Naive thymus-derived CD4-positive, alpha-beta T cell (primary cell): ENCODE results near the gene CHRM1. TPM values are rescaled to one million over a fixed set of nuclear protein-coding genes. Genes with fewer than 3 reads are reported as not detected.
"Not testable (repeated sequence)": the region's sequence is repeated elsewhere in the genome, so short reads cannot be mapped to it uniquely, and the experiment has no call there.

Experiments
- ATAC-seq: fragments of 150-1000 bp; cut with Tn5 transposase; 2 replicates; pipeline ENCODE4 v1.10.0; 2021; ENCODE audit warnings: mild to moderate bottlenecking, moderate library complexity
- CTCF ChIA-PET: fragments of 350-600 bp; sonication (Branson Sonifier 250); formaldehyde crosslinking; loops from one replicate; lab custom pipeline; 2021; ENCODE audit warnings: antibody characterized with exemption; lab: Charles Lee
- POLR2A ChIA-PET: fragments of 350-600 bp; sonication (Branson Sonifier 250); formaldehyde crosslinking; loops from one replicate; lab custom pipeline; 2021; ENCODE audit warnings: antibody characterized with exemption, inconsistent platforms; lab: Charles Lee
- DNase-seq, 9 donors: peaks; one replicate each; pipeline versions ENCODE4 v3.0.0 to v3.0.0-alpha.2; 2020 to 2022; ENCODE audit warnings: mixed read lengths in 1 of 9
- H3K27ac ChIP-seq: one replicate; pipeline ENCODE4 v1.7.0; 2013; ENCODE audit warnings: mild to moderate bottlenecking, low read depth, low read length, moderate library complexity
- H3K27me3 ChIP-seq, 2 donors: one replicate each; pipeline ENCODE4 v1.7.0; 2013; ENCODE audit warnings: low read length in 2 of 2, mild to moderate bottlenecking in 2 of 2, moderate library complexity in 2 of 2; ENCODE audit not compliant: control insufficient read depth in 2 of 2, insufficient read depth in 2 of 2
- H3K36me3 ChIP-seq, 3 experiments: 1 replicate in 2 of 3; 2 replicates in 1 of 3; pipeline ENCODE4 v1.7.0; 2013; ENCODE audit warnings: low read length in 3 of 3, mild to moderate bottlenecking in 3 of 3, moderate library complexity in 1 of 3; ENCODE audit not compliant: insufficient read depth in 3 of 3, control insufficient read depth in 2 of 3
- H3K4me1 ChIP-seq, 2 donors: one replicate each; pipeline ENCODE4 v1.7.0; 2013; ENCODE audit warnings: low read length in 2 of 2, mild to moderate bottlenecking in 2 of 2, moderate library complexity in 1 of 2; ENCODE audit not compliant: control insufficient read depth in 2 of 2, insufficient read depth in 2 of 2
- H3K4me3 ChIP-seq: 2 replicates; pipeline ENCODE4 v1.7.0; 2013; ENCODE audit warnings: mild to moderate bottlenecking, low read length
- H3K9me3 ChIP-seq, 3 experiments: 1 replicate in 2 of 3; 2 replicates in 1 of 3; pipeline ENCODE4 v1.7.0; 2013; ENCODE audit warnings: low read length in 3 of 3; ENCODE audit not compliant: control insufficient read depth in 2 of 3
- H3K27ac Mint-ChIP-seq, 9 donors: one replicate each; pipeline ENCODE4 v1.8.0; 2020 to 2022; ENCODE audit warnings: mixed read lengths in 9 of 9, mild to moderate bottlenecking in 8 of 9, moderate library complexity in 5 of 9, inconsistent platforms in 2 of 9
- H3K27me3 Mint-ChIP-seq, 5 donors: one replicate each; pipeline ENCODE4 v1.8.0; 2021 to 2022; ENCODE audit warnings: mixed read lengths in 5 of 5, mild to moderate bottlenecking in 1 of 5
- H3K36me3 Mint-ChIP-seq, 5 donors: one replicate each; pipeline ENCODE4 v1.8.0; 2020 to 2022; ENCODE audit warnings: mixed read lengths in 5 of 5, mild to moderate bottlenecking in 3 of 5, inconsistent platforms in 1 of 5
- H3K4me1 Mint-ChIP-seq, 7 donors: one replicate each; pipeline ENCODE4 v1.8.0; 2020 to 2022; ENCODE audit warnings: mixed read lengths in 7 of 7, mild to moderate bottlenecking in 3 of 7, inconsistent platforms in 1 of 7
- H3K4me3 Mint-ChIP-seq, 10 donors: one replicate each; pipeline ENCODE4 v1.8.0; 2020 to 2022; ENCODE audit warnings: mild to moderate bottlenecking in 10 of 10, mixed read lengths in 10 of 10, moderate library complexity in 6 of 10, inconsistent platforms in 2 of 10
- H3K9me3 Mint-ChIP-seq, 11 donors: one replicate each; pipeline ENCODE4 v1.8.0; 2020 to 2022; ENCODE audit warnings: mixed read lengths in 11 of 11, mild to moderate bottlenecking in 4 of 11, inconsistent platforms in 1 of 11, moderate library complexity in 1 of 11
- intact Hi-C, 2 donors: fragments of 100-400 bp; cut with micrococcal nuclease; formaldehyde crosslinking; loops; one replicate each; pipeline ENCODE4 v1.15.1; 2023
- polyA plus RNA-seq, 2 donors: library from polyadenylated mRNA; unstranded; fragments of 300-500 nt; fragmentation: Illumina TruSeq; gene quantifications; one replicate each; pipeline ENCODE4 v1.2.3, GENCODE V29; 2021
- total RNA-seq, 6 experiments: library from RNA in 5 of 6; stranded (reverse) in 5 of 6; gene quantifications; 1 replicate in 5 of 6; 2 replicates in 1 of 6; pipeline ENCODE4 v1.2.3 and lab custom pipeline; 2021 to 2026

CHRM1 gene
- total and polyA plus RNA-seq, 7 experiments from 2014 or later, result not detected

DNA sequence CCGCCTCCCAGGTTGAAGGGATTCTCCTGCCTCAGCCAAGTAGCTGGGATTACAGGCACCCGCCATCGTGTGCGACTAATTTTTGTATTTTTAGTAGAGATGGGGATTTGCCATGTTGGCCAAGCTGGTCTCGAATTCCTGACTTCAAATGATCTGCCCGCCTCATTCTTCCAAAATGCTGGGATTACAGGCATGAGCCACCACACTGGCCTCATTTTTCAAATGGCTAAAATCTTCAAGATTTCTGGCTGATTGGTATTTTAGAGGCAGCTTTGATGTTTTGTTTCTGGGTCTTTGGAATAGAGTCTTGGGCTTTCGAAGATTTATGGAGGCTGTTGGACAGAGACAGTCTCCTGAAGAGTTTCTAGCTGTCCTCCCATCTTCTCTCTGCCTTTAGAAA, 46.3 kb downstream of the CHRM1 start:
- Mint-ChIP-seq H3K9me3 (no peaks in the 10 kb centered on the region), H3K36me3 (peaks cover 0 to 3% (median 0%) of the 10 kb centered on the region in 5 donors), H3K27me3 (no peaks in the 10 kb centered on the region), H3K4me3 (no peak overlapping the region), H3K27ac (no peak overlapping the region), H3K4me1 (peaks cover 4 to 7% (median 5%) of the 10 kb centered on the region in 7 donors)
- Histone ChIP-seq H3K4me3 (no peak overlapping the region), H3K27me3 (no peaks in the 10 kb centered on the region), H3K9me3 (no peaks in the 10 kb centered on the region), H3K27ac (no peak overlapping the region), H3K36me3 (no peaks in the 10 kb centered on the region), H3K4me1 (peaks cover 4 to 5% of the 10 kb centered on the region in 2 donors)
- POLR2A ChIA-PET, result interaction anchor here (1.1 to 2.4 kb wide), 4 partner anchors 18 to 284 kb away, joined by 3 to 9 read pairs (median 4); partner anchors contain the start of genes TUT1 and ZBTB3
- CTCF ChIA-PET, result interaction anchor here (1.2 kb wide), 1 partner anchor 88 kb away, joined by 3 read pairs; the partner anchor contains the start of gene TMEM179B
- intact Hi-C loops, result no loop called here
- no peak for DNase-seq
- no peak for ATAC-seq

DNA sequence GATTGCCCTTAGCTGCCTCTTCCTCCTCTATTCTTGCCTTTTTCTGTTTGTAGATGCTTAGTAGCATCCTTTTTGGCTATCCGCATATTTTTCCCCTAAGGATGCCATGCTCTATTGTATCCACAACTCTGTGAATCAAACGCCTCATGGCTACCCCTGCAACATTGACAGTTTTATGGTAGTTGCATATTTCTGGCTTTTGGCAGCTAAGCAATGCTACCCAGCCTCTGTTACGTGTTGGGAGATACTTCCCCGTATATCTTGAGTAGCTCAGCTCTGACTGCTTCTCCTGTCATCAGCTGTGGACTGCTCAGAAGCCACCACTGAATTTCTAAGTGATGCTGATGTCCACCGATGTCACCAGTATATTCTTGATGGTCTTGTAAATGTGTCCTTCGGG, 55.5 kb downstream of the CHRM1 start:
- Mint-ChIP-seq H3K36me3 (no peaks in the 10 kb centered on the region), H3K27me3 (no peaks in the 10 kb centered on the region), H3K9me3 (no peaks in the 10 kb centered on the region), H3K4me1 (peaks cover 0 to 21% (median 6%) of the 10 kb centered on the region in 7 donors), H3K4me3 (no peak overlapping the region), H3K27ac (peak overlapping the region in 1 of 9 donors; percentile 23)
- DNase-seq (no peak), ATAC-seq (no peak)
- intact Hi-C loops, result no loop called here
- no peak overlapping the region for H3K4me3 ChIP-seq
- H3K27ac ChIP-seq, result no peak overlapping the region
- ChIA-PET CTCF (interaction anchor here (0.7 to 5.5 kb wide), 3 partner anchors 11 to 112 kb away, joined by 3 to 33 read pairs (median 3); partner anchors contain the start of gene ZBTB3), POLR2A (interaction anchor here (0.6 to 2.9 kb wide), 7 partner anchors 9 to 137 kb away, joined by 3 to 16 read pairs (median 6); partner anchors contain the start of genes SLC3A2, TMEM179B, TTC9C and WDR74)
- no peaks in the 10 kb centered on the region for H3K36me3 ChIP-seq
- H3K27me3 ChIP-seq, result no peaks in the 10 kb centered on the region
- H3K4me1 ChIP-seq, result no peaks in the 10 kb centered on the region
- H3K9me3 ChIP-seq, result no peaks in the 10 kb centered on the region

DNA sequence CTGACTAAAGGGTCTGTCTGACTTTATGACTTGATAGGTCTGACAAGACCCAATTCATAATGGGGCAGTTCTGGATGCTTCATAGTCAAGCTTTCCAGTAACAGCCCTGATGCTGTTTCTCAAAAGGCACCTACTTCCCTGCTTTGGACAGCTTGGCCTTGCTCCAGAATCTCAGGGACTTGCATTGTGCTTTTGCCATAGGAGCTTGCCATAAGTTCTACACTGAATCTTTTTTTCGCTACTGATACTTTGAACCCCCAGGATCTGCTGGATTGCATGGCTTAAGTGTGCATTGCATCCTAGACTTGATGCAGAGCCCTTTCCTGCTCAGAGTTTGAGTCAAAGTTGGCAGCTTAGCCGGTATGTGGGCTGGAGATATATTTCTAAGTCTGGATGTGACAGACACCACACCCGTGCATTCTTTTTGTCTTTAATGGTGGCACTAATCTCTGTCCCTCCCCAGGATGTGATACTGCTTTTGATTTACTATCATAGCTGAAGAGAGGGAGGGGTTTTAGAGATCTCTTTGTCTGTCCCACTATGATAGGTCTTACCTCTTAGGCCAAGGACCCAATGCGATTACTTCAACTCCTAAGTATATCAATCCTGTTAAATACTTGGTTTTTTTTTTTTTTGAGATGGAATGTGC, 57.4 kb downstream of the CHRM1 start:
- Histone ChIP-seq H3K9me3 (no peaks in the 10 kb centered on the region), H3K27me3 (no peaks in the 10 kb centered on the region), H3K4me1 (no peaks in the 10 kb centered on the region), H3K4me3 (no peak overlapping the region), H3K27ac (no peak overlapping the region), H3K36me3 (no peaks in the 10 kb centered on the region)
- Mint-ChIP-seq H3K27me3 (no peaks in the 10 kb centered on the region), H3K27ac (peak overlapping the region in 1 of 9 donors; percentile 36), H3K4me1 (peaks cover 0 to 34% (median 6%) of the 10 kb centered on the region in 7 donors), H3K9me3 (no peaks in the 10 kb centered on the region), H3K4me3 (no peak overlapping the region), H3K36me3 (peaks cover 0 to 1% (median 0%) of the 10 kb centered on the region in 5 donors)
- ChIA-PET CTCF (interaction anchor here (0.5 to 5.5 kb wide), 9 partner anchors 9 to 814 kb away, joined by 3 to 33 read pairs (median 5); partner anchors contain the start of genes NXF1, SLC3A2, TUT1 and ZBTB3), POLR2A (interaction anchor here (0.5 to 2.7 kb wide), 11 partner anchors 9 to 439 kb away, joined by 3 to 12 read pairs (median 4); partner anchors contain the start of genes EEF1G, POLR2G, SLC3A2 and TMEM179B)
- ATAC-seq (no peak), DNase-seq (no peak)
- intact Hi-C loops, result loop anchor here in 1 of 2 donors (2.0 to 5.0 kb wide), 2 partner anchors 31 to 192 kb away; partner anchors contain the start of genes LBHD1, STX5, TEX54 and UQCC3

DNA sequence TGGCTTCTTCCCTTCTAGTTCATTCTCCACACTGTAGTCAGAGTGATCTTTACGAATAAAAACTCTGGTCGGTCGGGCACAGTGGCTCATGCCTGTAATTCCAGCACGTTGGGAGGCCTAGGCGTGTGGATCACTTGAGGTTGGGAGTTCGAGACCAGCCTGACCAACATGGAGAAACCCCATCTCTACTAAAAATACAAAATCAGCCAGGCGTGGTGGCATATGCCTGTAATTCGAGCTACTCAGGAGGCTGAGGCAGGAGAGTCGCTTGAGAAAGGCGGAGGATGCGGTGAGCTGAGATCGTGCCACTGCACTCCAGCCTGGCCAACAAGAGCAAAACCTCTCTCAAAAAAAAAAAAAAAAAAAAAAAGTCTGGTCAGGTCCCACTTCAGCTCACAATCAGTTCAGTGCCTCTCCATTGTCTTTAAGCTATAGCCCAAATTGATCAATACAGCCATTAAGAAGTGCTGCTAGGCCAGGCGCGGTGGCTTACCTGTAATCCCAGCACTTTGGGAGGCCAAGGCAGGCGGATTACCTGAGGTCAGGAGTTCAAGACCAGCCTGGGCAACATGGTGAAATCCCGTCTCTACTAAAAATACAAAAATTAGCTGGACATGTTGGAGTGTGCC, 59.5 kb downstream of the CHRM1 start:
- not testable (repeated sequence) for H3K4me3 ChIP-seq, DNase-seq, H3K27me3 ChIP-seq, ATAC-seq, H3K36me3 Mint-ChIP-seq, H3K9me3 Mint-ChIP-seq, H3K4me3 Mint-ChIP-seq, H3K27ac ChIP-seq, H3K4me1 ChIP-seq, H3K36me3 ChIP-seq, H3K27me3 Mint-ChIP-seq, H3K9me3 ChIP-seq
- Mint-ChIP-seq H3K27ac (peak overlapping the region in 2 of 9 donors; percentile 28 to 58), H3K4me1 (peaks cover 6 to 49% (median 12%) of the 10 kb centered on the region in 7 donors)
- intact Hi-C loops, result loop anchor here (1.0 to 5.0 kb wide), 13 partner anchors 20 to 481 kb away; partner anchors contain the start of genes HNRNPUL2 (in 1 of the 2), LBHD1 (in 1 of the 2), NXF1 (in 1 of the 2) and STX5 (in 1 of the 2)
- ChIA-PET POLR2A (interaction anchor here (0.6 to 2.5 kb wide), 13 partner anchors 8 to 440 kb away, joined by 3 to 17 read pairs (median 3); partner anchors contain the start of genes C11orf98, CSKMT, HNRNPUL2 and TMEM179B), CTCF (interaction anchor here (0.6 to 5.5 kb wide), 12 partner anchors 10 to 641 kb away, joined by 3 to 33 read pairs (median 4); partner anchors contain the start of gene TUT1)

DNA sequence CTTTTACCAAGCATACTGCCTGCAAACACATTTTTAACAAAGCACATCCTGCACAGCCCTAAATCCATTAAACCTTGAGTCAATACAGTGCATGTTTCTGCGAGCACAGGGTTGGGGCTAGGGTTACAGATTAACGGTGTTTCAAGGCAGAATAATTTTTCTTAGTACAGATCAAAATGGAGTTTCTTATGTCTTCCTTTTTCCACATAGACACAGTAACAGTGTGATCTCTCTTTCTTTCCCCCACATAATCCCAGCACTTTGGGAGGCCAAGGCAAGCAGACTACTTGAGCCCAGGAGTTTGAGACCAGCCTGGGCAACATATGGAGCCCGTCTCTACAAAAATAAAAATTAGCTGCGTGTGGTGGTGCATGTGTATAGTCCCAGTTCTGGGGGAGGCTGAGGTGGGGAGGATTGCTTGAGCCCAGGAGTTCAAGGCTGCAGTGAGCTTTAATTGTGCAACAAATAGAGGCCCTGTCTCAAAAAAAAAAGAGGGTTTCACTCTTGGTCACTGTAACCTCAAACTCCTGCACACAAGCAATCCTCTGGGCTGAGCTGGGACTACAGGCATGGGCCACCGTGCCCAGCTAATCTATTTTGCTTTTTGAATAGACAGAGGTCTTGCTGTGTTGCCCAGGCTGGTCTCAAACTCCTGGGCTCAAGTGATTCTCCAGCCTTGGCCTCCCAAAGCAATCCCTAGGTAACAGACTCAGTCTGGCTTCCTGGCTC, 60.2 kb downstream of the CHRM1 start:
- peak overlapping the region in 2 of 9 donors; percentile 58 to 59 for H3K27ac Mint-ChIP-seq
- ChIA-PET POLR2A (interaction anchor here (0.6 to 2.5 kb wide), 10 partner anchors 7 to 196 kb away, joined by 3 to 17 read pairs (median 4); partner anchors contain the start of genes C11orf98, CSKMT, HNRNPUL2 and TMEM179B), CTCF (interaction anchor here (0.6 to 5.5 kb wide), 6 partner anchors 20 to 640 kb away, joined by 4 to 33 read pairs (median 6); partner anchors contain the start of gene TUT1)
- Histone ChIP-seq H3K4me1 (peaks cover 5 to 8% of the 10 kb centered on the region in 2 donors), H3K36me3 (no peaks in the 10 kb centered on the region), H3K27ac (no peak overlapping the region), H3K9me3 (no peaks in the 10 kb centered on the region), H3K4me3 (no peak overlapping the region), H3K27me3 (no peaks in the 10 kb centered on the region)
- H3K27me3 Mint-ChIP-seq, result peaks cover 0 to under 1% (median 0%) of the 10 kb centered on the region in 5 donors
- H3K4me1 Mint-ChIP-seq, result peaks cover 7 to 54% (median 17%) of the 10 kb centered on the region in 7 donors
- H3K36me3 Mint-ChIP-seq, result peaks cover 0 to 1% (median 0%) of the 10 kb centered on the region in 5 donors
- H3K4me3 Mint-ChIP-seq, result no peak overlapping the region
- DNase-seq (no peak), ATAC-seq (no peak)
- intact Hi-C loops, result loop anchor here in 1 of 2 donors (5.0 kb wide), 1 partner anchor 189 kb away; the partner anchor contains the start of genes LBHD1 and UQCC3
- peaks cover 0 to 2% (median 0%) of the 10 kb centered on the region in 11 donors for H3K9me3 Mint-ChIP-seq
